GM21576 (cell line): ENCODE measurements around the gene ABTB2.

Experiments
- ATAC-seq: cut with Tn5 transposase; IDR thresholded peaks from one replicate; pipeline ENCODE4 v1.9.1; 2021; ENCODE audit warnings: mild to moderate bottlenecking, moderate library complexity; ENCODE audit not compliant: unreplicated experiment

Gene ABTB2

DNA sequence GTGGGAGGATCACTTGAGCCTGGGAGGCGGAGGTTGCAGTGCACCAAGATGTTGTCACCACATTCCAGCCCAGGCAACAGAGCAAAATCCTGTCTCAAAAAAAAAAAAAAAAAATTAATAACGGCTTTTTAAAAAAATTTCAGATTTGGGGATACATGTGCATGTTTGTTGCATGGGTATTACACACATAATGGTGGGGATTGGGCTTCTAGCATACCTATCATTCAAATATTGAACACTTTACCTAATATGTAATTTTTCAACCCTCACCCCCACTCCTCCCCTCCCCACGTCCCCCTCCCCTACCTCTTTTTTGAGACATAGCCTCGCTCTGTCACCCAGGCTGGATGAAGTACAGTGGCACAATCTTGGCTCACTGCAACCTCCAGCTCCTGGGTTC lies 40.1 kb downstream of the ABTB2 start:
- no peak for ATAC-seq

DNA sequence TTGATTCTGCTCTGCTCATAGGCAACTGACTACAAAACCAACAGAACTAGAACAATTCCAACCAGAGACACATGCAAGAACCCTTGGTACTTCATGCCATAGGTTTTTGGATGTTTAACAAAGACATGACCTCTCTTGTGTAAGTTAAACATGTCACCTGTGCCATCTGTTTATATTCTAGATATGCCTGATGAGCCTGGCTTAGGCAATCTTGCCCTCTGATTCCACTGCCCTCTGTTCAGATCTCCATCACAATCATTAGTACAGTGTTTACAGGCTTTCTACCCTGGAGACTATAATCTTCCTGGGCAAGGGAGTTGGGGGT lies 40.8 kb downstream of the ABTB2 start:
- no peak for ATAC-seq

DNA sequence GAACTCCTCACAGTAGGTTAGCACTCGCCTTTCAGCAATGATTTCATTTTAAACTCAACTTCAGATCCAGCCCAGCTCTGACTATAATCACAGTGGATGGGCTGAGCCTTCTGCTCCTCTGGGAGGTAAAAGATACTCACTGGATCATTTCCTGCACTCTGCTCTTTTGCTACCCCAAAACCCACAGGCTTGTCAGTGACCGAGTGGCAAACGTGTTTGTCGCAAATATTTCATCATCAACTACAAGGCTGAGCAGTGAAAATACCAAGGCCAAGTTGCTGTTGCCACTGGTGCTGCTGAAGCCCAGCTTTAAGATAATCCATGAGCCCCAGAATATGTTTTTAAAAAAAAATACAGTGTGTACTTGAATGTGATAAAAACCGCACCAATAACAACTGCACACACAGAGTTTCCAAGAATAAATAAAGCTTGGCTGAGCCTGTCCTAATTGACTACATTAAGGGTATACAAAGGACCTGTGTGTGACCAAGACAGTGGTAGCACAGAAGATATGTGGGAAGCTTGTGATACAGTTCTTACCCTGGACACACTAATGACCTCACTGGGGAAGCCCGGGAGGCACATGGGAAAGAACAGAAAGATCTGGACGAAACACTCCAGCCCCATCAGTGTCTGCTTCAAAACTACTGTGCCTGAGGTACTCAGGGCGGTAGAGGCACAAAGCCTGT lies 41.3 kb downstream of the ABTB2 start:
- ATAC-seq: no peak

DNA sequence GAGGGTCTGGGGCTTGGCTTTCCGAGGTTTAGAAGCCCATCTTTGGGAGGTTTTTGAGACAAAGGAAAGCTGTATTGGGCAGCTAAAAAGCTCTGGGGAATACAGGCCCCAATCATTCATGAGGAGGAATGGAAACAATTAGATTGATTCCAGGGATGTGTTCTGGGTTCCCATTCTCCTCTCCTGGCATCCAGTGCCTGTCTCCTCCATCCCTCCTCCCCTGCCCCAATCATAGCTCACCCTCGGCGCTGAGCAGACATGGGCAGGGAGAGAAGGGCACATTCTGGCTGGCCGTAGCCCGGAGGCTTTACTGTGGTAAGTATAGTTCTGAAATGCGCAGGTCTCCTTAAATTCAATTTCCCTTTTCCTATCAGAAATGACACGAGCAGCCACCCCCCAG lies 42.4 kb downstream of the ABTB2 start:
- ATAC-seq: no peak

DNA sequence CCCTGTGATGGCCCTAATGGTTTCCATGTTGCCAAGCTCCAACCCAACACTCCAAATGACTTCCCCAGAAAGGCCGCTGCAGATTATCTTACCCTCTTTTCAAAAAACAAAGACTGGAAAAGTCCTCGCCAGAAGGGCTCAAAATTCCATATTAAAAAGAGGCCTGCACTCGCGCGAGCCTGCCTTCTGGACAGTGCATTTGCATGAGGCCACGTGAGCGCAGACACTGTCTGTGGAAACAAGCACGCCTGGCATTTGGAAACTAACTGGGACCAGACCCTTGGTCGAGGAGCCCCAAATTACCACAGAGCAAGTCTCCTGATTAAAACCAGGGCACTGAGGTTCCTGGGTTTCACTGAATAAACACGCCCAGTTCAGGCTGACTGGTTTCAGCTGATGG lies 42.9 kb downstream of the ABTB2 start:
- no peak for ATAC-seq

DNA sequence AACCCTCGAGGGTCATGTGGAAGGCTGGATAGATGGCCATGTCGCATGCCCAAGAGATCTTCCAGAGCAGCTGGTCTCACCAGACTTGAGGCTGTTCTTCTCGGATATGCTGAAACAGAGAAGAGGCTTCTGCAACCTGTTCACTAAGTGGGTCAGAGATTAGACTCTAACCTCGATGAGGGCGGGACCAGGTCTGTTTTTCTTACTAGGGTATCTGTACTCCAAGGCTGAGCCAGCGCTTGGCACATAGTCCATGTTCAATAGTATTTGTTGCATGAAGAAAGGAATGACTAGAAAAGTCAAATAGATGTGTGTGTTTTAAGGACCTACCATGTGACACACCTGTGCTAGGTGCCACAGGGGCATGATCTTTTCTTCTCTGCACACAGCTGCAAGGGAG lies 43.6 kb downstream of the ABTB2 start:
- no peak for ATAC-seq

DNA sequence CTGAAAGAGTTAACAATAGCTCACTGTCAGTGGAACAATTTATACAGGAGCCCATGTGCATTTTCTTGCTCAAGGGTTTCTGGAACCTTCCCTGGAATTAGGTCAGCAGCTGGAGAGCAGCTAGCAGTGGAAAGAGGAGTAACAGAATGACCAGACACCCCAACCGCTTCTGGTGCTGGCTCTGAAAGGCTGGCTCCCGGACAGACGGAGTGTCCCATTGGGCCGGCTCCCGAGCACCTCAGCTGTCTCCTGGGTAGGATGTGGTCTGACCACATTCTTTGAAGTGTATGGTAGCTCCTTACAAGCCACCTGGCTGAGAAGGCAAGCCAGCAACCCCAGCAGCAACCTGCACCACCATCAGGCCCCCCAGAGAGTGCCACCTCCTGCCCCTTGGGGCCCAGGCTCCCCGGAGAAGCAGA lies 44.7 kb downstream of the ABTB2 start:
- peak; percentile 83 for ATAC-seq

DNA sequence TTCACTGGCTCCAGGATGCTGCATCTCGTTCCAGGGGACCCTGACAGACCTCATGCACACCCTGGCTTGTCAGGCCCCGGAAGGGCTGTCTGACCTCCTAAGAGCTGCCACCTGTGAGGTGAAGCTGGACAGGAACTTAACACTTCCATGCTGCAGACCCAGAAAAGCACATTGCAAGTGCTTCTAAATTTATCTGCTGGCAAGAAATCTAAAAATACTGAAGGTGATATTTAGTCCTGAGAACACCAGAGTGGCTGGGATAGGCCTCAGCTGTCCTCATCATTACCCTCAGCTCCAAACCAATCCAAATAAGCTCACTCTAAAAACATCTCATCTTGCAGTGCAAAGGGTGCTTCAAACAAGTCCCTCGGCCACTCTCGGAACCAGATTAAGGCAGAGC lies 46.7 kb downstream of the ABTB2 start:
- ATAC-seq: no peak

DNA sequence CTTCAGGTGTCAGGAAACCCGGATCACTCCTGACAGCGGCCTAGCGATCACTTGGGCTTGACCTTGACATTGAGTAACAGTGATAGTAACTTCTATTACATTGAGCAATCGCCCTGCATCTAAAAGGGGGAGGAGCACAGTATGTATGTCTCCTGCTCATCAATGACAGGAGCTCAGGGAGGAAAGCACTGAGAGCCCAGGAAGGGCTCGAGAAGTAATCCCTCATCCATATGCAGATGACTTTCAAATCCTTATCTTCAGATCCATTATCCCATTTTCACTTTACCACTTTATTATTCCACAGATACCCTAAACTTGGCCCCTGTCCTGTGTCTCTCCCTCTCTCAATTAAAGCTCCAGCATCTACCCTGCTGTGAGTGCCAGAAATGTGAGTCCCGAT lies 47.8 kb downstream of the ABTB2 start:
- ATAC-seq: no peak

DNA sequence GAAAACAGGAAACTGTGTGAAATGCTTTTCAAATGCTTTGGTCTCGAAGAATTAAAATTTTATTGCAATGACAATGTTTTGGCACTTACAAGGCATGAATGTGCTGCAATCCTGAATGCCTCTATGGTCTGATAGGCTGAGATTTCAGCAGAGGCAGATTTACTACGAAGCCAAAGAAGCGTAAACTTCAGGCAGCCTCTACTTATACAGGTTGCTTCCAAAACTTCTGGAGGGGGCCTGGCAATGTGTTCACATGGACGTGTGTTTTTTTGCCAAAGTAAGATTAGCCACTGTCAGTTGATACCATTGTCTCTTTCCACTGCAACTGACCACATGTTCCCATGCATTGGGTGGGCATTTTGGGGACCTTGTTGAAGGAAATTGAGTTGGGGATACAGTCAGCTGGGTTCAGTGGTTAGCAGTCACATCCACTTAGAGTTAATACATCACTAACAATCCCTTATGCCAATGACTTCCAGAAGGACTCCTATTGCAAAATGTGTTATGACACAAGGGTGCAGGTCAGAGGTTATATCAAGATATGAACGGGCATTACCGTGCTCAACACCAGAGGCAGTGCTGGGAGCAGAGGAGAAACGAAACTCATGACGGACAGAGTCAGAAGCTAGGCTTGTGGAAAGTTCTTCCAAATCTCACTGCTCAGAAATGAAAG lies 48.8 kb downstream of the ABTB2 start:
- ATAC-seq: no peak

DNA sequence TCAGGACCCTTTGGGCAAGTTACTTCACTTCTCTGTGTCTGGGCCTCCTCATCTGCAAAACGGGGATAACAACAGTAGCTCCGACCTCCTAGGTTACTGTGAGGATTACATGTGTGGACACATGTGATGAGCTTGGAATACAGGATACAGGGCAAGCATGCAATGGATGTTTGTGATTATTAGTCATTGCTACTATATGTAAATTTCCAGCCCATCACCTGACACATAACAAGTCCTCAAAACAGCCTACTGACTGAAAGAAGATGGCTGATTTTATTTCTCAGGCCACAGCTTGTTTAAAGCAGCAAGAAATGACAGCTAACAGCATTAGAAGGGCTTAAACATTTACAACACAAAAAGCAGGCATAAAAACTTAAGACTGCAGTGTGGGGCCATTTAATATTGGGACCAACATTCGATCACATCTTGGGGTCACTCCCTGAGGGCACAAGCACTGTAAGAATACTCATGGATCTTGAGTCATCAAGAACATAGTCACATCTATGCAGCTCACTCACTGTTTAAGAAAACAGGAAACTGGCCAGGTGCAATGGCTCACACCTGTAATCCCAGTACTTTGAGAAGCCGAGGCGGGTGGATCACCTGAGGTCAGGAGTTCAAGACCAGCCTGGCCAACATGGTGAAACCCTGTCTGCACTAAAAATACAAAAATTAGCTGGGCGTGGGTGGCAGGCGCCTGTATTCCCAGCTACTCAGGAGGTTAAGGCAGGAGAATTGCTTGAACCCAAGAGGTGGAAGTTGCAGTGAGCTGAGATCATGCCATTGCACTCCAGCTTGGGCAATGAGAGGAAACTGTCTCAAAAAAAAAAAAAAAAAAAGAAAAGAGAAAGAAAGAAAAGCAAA lies 49.5 kb downstream of the ABTB2 start:
- ATAC-seq: no peak

DNA sequence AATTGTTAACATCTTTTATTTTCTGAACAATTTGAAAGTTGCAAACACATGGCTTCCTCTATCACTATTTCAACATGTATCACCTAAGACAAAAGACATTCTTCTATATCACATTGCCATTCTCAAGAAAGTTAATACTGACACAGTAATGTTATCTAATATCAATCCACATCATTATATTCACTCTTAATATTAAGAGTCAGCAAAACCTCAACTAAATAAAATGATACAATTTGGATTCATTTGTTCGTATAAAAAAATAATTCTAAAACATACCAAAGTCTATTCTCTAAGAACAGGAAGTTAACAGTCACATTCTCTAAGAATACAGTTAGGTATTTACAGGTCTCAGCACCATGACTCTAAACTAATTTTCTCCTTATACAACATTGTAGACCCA lies 52.0 kb downstream of the ABTB2 start:
- ATAC-seq: no peak

DNA sequence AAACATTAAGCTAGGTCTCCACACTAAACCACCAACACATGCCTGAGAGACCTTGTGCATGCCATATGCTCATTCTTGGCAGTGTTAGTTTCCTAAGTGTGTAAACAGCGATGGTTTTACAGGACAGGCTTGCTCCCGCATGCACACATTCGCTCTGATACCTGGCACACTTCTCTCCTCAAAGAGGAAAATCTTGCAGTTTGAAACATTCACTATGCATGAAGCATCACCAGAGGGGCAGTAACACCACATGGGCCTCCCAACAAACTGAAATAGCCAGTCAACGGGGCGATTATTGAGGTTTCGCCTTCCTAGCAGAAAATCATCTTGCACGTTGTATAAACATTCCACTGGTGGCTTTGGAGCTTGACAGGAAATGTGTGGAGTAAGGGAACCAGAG lies 52.6 kb downstream of the ABTB2 start:
- ATAC-seq: no peak

DNA sequence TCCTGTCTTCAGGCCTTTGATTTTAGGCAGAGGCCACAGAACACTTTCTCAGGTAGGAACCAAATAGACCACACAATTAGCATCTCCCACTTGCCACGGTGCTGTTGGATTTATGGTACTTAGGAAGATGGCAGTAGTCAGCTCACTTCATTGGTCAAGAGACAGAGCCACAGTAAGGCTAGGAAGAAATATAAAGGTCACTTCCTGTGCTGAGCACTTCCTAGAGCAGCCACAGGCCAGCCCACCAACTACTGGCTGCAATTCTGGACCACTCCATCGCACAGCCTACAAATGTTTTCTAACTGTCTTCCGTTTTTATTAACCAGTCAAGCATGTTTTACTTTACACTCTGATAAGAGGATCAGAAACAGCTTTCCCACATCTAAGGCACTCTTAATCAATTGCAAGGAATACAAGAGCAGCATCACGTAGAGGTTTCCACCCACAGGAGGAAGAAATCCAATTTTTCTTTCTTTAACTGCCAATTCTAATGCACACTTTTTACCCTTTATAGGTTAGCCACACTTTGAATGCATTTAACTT lies 54.7 kb downstream of the ABTB2 start:
- ATAC-seq: no peak

DNA sequence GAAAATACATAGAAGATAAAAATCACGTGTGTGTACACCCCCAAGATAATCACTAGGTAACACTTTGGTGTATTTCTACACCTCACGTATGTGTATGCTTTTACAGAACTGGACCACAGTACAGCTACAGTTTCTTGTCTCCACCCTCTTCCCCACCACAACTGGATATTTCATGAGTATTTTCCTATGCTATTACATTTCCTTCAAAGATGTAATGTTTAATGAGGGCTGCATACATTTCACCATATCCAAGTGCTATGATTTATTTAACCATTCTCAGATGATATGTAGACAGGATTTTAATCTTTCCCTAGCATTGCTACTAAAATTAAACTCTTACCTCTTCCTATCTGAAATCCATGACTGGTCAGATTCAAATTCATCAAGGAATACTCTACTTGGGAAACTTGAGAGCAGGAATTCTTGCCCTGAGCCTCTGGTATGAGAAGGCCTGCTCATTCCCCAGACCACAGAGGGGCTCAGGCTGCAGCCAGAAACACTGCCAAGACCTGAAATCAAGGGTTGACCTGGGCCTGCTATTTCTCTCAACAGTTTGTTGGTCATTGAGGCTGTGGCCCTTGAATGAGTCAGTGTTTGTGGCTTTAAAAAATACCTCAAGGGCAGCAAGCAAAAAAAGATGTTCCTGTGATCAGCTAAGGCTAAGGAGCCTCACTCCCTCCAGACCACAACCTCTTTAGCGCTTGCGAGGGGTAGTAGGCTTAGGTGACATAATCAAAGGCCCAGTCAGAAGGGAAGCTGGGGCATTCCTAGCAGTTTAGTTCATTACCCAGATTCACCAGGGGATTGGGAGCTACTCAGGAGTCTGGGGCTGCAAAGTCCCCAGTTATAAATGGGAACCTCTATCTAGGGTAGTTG lies 55.5 kb downstream of the ABTB2 start:
- peak; percentile 45 for ATAC-seq

DNA sequence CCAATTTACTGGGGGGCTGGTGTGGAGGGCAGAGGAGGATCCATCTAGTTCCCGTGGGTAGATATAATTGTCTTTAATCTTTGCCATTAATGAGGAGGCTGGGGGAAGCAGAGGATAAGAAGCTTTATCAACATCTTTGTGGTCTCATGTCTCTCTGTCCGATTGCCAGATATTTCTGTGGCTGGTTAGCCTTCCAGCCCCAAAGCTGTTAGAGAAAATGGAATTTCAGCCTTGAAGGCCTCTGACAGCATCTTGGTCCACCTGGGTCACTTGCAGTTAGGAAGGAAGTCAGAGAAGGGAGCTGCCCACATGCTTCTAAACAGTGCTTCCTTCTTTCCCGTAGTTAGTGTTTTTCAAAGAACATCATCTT lies 56.9 kb downstream of the ABTB2 start:
- no peak for ATAC-seq

DNA sequence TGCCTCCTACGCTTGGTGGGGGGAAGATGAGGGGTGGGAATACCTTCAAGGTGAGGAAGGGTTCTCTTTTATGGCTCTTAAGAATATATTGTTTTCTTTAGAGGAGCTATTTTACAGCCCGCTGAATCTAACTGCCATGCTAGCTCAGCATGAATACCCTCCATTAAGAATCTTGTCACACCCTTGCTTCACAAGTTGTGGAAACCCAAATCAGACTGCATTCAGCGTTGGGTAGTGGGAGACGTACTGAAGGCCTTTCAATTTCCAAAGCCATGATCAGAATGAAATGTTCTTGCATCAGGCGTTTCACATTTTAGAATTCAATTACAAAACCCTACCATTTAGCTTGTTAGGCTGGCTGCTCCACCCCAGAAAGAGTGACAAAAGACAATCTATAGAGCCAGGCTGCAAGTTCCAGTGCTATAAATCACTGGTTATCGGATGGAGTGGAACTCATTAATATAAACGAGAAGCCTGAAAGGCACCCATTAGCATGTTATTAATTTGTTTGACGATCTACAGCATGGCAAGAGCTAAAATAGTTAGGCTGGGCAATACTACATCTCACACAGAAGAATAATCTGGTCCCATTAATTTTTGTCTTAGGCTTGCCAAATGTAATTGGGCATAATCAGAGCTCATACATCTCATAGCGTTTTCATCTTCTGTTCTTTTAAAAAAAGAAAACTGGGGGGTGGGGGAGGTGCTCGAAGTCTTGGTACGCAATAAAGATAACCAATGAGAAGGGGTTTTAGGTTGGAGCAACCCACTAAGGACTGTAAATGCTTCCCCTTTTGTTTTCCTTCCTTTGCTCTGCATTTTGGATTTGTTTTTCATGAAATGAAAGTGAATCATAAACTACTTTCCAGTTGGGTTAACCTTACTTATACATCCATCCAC lies 57.5 kb downstream of the ABTB2 start:
- no peak for ATAC-seq

DNA sequence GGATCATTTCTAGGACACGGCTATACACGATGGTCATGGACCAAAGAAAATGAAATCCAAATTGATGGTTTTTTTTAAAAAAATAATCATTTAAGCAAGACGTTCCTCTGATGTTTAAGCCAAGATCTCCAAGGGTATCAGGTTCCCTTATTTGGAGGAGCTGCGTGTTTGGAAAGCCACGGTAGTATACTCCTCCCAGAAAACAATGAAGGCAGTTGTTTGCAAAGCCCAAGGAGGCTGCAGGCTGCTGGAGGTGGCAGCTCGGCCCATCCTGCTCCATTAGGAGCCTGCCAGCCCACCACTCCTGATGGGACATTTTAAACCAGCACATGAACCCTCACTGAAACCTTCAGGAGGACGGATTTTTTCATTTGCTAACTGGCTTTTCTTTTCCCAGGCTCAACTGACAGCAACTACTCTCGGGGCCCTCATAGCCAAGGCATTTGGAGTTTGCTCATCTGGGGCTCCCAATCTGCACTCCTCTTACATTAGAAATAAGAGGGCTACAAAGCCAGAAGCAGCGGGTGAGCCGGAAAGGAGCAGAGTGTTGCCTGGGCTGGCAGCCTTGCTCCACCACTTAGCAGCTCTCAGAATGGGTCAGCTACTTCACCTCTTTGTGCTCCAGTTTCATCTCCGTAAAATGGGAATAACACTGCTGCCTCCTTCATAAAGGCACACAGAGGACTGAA lies 58.4 kb downstream of the ABTB2 start:
- ATAC-seq: no peak

DNA sequence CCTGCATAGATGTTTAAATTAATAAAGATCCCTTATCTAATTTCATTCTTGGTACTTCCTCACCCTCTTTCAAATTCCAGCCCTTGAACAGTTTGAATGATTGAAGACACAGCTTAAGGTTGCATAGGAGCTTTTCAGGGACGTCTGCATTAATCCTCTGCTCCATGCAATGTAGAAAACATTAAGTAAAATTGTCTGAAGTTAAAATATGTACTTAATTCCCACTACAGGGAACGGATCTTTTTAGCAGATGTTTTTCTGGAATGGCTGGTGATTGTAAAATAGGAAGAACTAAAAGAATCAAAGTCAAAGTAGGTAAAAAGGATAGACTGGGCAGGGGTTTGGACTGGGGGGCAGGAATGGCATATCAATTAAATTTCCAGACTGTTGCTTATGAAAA lies 58.9 kb downstream of the ABTB2 start:
- ATAC-seq: no peak
